ENCODE measurements around the gene SRPK1.

SRPK1 gene

GRCh38 chr6:35898003-35898402 is 22.9 kb downstream of the SRPK1 start:
- DNase-seq (ENCODE audit: low read depth in 2 of 2): no peak

GRCh38 chr6:35897486-35897885 is 23.4 kb downstream of the SRPK1 start:
- no peak for DNase-seq (ENCODE audit: low read depth in 2 of 2)

- DNase-seq (ENCODE audit: low read depth in 2 of 2): no peak
Observed at GRCh38 chr6:35897036-35897435, 23.9 kb downstream of the SRPK1 start.

GRCh38 chr6:35896228-35896627 is 24.7 kb downstream of the SRPK1 start:
- DNase-seq (ENCODE audit: low read depth in 2 of 2): no peak

- no peak for DNase-seq (ENCODE audit: low read depth in 2 of 2)
Observed at GRCh38 chr6:35895560-35895959, 25.3 kb downstream of the SRPK1 start.

GRCh38 chr6:35894776-35895175 is 26.1 kb downstream of the SRPK1 start:
- DNase-seq (ENCODE audit: low read depth in 2 of 2): no peak

- no peak for DNase-seq (ENCODE audit: low read depth in 2 of 2)
Observed at GRCh38 chr6:35893246-35893645, 27.7 kb downstream of the SRPK1 start.

GRCh38 chr6:35892482-35892881 is 28.4 kb downstream of the SRPK1 start:
- no peak for DNase-seq (ENCODE audit: low read depth in 2 of 2)

- DNase-seq (ENCODE audit: low read depth in 2 of 2): no peak
Observed at GRCh38 chr6:35879151-35879550, 41.7 kb downstream of the SRPK1 start.

GRCh38 chr6:35876902-35877301 is 44.0 kb downstream of the SRPK1 start:
- no peak for DNase-seq (ENCODE audit: low read depth in 2 of 2)

GRCh38 chr6:35874730-35875129 is 46.2 kb downstream of the SRPK1 start:
- no peak for DNase-seq (ENCODE audit: low read depth in 2 of 2)

GRCh38 chr6:35859367-35859766 is 61.5 kb downstream of the SRPK1 start:
- no peak for DNase-seq (ENCODE audit: low read depth in 2 of 2)

GRCh38 chr6:35857853-35858252 is 63.0 kb downstream of the SRPK1 start:
- DNase-seq (ENCODE audit: low read depth in 2 of 2): no peak

GRCh38 chr6:35856250-35856649 is 64.6 kb downstream of the SRPK1 start:
- no peak for DNase-seq (ENCODE audit: low read depth in 2 of 2)

- DNase-seq (ENCODE audit: low read depth in 2 of 2): no peak
Observed at GRCh38 chr6:35852994-35853393, 67.9 kb downstream of the SRPK1 start.

GRCh38 chr6:35850208-35850607 is 70.7 kb downstream of the SRPK1 start:
- no peak for DNase-seq (ENCODE audit: low read depth in 2 of 2)

GRCh38 chr6:35844290-35844689 is 76.6 kb downstream of the SRPK1 start:
- no peak for DNase-seq (ENCODE audit: low read depth in 2 of 2)

- no peak for DNase-seq (ENCODE audit: low read depth in 2 of 2)
Observed at GRCh38 chr6:35842381-35842780, 78.5 kb downstream of the SRPK1 start.

GRCh38 chr6:35839019-35839418 is 81.9 kb downstream of the SRPK1 start:
- DNase-seq (ENCODE audit: low read depth in 2 of 2): no peak

- DNase-seq (ENCODE audit: low read depth in 2 of 2): no peak
Observed at GRCh38 chr6:35833536-35833935, 87.4 kb downstream of the SRPK1 start.

- no peak for DNase-seq (ENCODE audit: low read depth in 2 of 2)
Observed at GRCh38 chr6:35831257-35832007, 89.5 kb downstream of the SRPK1 start.

- DNase-seq (ENCODE audit: low read depth in 2 of 2): no peak
Observed at GRCh38 chr6:35829306-35829705, 91.6 kb downstream of the SRPK1 start.

GRCh38 chr6:35824552-35825192 is 96.2 kb downstream of the SRPK1 start:
- DNase-seq (ENCODE audit: low read depth in 2 of 2): no peak

GRCh38 chr6:35823601-35824000 is 97.3 kb downstream of the SRPK1 start:
- no peak for DNase-seq (ENCODE audit: low read depth in 2 of 2)

Data from stimulated activated CD4-positive, alpha-beta T cell treated with anti-CD3 and anti-CD28 coated beads, Interleukin-15, amount 100 ng/mL, for 48 hours (primary cell).